ENCODE results near the gene CFAP99.

DNA sequence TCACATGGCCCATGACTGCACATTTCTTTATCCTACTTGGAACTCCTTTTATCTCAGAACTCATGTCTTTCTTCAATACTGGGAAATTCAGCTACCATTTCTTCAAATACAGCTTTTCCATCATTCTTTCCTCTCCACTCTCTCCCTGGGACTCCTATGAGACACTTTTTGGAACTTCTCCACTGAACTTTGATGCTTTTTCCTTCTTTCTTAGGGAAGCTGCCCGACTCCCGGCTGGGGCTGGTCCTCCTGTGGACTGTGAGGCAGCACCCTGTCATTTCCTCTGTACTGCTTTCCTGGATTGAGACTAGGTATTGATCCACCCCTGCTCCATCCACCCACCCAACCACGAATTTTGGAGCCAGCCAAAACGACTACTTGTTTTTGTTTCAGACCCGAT, 40.4 kb upstream of the CFAP99 start:
- TF ChIP-seq, protein P1, sequence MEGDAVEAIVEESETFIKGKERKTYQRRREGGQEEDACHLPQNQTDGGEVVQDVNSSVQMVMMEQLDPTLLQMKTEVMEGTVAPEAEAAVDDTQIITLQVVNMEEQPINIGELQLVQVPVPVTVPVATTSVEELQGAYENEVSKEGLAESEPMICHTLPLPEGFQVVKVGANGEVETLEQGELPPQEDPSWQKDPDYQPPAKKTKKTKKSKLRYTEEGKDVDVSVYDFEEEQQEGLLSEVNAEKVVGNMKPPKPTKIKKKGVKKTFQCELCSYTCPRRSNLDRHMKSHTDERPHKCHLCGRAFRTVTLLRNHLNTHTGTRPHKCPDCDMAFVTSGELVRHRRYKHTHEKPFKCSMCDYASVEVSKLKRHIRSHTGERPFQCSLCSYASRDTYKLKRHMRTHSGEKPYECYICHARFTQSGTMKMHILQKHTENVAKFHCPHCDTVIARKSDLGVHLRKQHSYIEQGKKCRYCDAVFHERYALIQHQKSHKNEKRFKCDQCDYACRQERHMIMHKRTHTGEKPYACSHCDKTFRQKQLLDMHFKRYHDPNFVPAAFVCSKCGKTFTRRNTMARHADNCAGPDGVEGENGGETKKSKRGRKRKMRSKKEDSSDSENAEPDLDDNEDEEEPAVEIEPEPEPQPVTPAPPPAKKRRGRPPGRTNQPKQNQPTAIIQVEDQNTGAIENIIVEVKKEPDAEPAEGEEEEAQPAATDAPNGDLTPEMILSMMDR (IDR thresholded peaks at IDR 0.05): no peak
- TF ChIP-seq, protein P2, sequence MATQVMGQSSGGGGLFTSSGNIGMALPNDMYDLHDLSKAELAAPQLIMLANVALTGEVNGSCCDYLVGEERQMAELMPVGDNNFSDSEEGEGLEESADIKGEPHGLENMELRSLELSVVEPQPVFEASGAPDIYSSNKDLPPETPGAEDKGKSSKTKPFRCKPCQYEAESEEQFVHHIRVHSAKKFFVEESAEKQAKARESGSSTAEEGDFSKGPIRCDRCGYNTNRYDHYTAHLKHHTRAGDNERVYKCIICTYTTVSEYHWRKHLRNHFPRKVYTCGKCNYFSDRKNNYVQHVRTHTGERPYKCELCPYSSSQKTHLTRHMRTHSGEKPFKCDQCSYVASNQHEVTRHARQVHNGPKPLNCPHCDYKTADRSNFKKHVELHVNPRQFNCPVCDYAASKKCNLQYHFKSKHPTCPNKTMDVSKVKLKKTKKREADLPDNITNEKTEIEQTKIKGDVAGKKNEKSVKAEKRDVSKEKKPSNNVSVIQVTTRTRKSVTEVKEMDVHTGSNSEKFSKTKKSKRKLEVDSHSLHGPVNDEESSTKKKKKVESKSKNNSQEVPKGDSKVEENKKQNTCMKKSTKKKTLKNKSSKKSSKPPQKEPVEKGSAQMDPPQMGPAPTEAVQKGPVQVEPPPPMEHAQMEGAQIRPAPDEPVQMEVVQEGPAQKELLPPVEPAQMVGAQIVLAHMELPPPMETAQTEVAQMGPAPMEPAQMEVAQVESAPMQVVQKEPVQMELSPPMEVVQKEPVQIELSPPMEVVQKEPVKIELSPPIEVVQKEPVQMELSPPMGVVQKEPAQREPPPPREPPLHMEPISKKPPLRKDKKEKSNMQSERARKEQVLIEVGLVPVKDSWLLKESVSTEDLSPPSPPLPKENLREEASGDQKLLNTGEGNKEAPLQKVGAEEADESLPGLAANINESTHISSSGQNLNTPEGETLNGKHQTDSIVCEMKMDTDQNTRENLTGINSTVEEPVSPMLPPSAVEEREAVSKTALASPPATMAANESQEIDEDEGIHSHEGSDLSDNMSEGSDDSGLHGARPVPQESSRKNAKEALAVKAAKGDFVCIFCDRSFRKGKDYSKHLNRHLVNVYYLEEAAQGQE (IDR thresholded peaks at IDR 0.05; ENCODE audit: insufficient read depth in 1 of 2, low read depth in 2 of 2, low read length in 1 of 2): no peak
- TF ChIP-seq POLR2AphosphoS5 (IDR thresholded peaks at IDR 0.05; ENCODE audit: low read depth, low read length) (no peak), SIN3A (IDR thresholded peaks at IDR 0.05; ENCODE audit: borderline replicate concordance, insufficient read depth, low read depth, low read length) (no peak), TCF7L2 (IDR thresholded peaks at IDR 0.05; ENCODE audit: low read depth, low read length) (no peak)

All from Panc1 (cell line).